ENCODE measurements around the gene BTBD7. TPM values are rescaled to one million over a fixed set of nuclear protein-coding genes. Genes with fewer than 3 reads are reported as not detected.

BTBD7 gene
- total RNA-seq, 3 donors from 2014 or later: 39.9 to 59.2 (median 45.6) TPM

- no peak for ATAC-seq
- Histone ChIP-seq H3K9me3 (no peaks in the 10 kb centered on the region), H3K36me3 (ENCODE audit: low read depth) (no peaks in the 10 kb centered on the region), H3K4me1 (ENCODE audit: low read depth) (no peaks in the 10 kb centered on the region), H3K4me3 (no peak overlapping the region)
- TF ChIP-seq CTCF (IDR thresholded peaks at IDR 0.05): no peak
- intact Hi-C loops (cut with DNase I, micrococcal nuclease): no loop called here
- no peak for DNase-seq
Measured at GRCh38 chr14:93281937-93282336, 50.9 kb downstream of the BTBD7 start.

DNA sequence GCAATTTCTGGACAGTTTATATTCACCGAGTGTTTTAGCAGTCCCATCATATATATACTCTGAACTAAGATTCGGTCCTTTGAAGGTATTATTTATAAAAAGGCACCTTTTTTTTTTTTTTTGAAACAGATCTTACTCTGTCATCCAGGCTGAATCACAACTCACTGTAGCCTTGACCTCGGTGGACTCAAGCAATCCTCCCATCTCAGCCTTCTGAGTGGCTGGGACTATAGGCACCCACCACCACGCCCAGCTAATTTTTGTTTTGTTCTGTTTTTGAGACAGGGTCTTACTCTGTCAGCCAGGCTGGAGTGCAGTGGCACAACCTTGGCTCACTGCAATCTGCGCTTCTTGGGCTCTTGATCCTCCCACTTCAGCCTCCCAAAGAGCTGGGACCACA lies 52.1 kb downstream of the BTBD7 start:
- Histone ChIP-seq H3K4me1 (ENCODE audit: low read depth) (no peaks in the 10 kb centered on the region), H3K4me3 (no peak overlapping the region), H3K9me3 (no peaks in the 10 kb centered on the region), H3K36me3 (ENCODE audit: low read depth) (no peaks in the 10 kb centered on the region)
- no peak for TF ChIP-seq CTCF (IDR thresholded peaks at IDR 0.05)
- intact Hi-C loops (cut with DNase I, micrococcal nuclease): no loop called here
- DNase-seq (no peak), ATAC-seq (no peak)

- no peaks in the 10 kb centered on the region for H3K4me1 ChIP-seq (ENCODE audit: low read depth)
- intact Hi-C loops (cut with DNase I, micrococcal nuclease): no loop called here
- no peaks in the 10 kb centered on the region for H3K36me3 ChIP-seq (ENCODE audit: low read depth)
- no peaks in the 10 kb centered on the region for H3K9me3 ChIP-seq
- TF ChIP-seq CTCF (IDR thresholded peaks at IDR 0.05): no peak
- no peak for ATAC-seq
- DNase-seq: no peak
- no peak overlapping the region for H3K4me3 ChIP-seq
Measured at GRCh38 chr14:93276031-93276716, 56.7 kb downstream of the BTBD7 start.

GRCh38 chr14:93274055-93274806 lies 58.6 kb downstream of the BTBD7 start:
- Histone ChIP-seq H3K36me3 (ENCODE audit: low read depth) (no peaks in the 10 kb centered on the region), H3K4me1 (ENCODE audit: low read depth) (no peaks in the 10 kb centered on the region), H3K4me3 (no peak overlapping the region), H3K9me3 (no peaks in the 10 kb centered on the region)
- no peak for ATAC-seq
- DNase-seq: no peak
- intact Hi-C loops (cut with DNase I, micrococcal nuclease): no loop called here
- TF ChIP-seq CTCF (IDR thresholded peaks at IDR 0.05): no peak

DNA sequence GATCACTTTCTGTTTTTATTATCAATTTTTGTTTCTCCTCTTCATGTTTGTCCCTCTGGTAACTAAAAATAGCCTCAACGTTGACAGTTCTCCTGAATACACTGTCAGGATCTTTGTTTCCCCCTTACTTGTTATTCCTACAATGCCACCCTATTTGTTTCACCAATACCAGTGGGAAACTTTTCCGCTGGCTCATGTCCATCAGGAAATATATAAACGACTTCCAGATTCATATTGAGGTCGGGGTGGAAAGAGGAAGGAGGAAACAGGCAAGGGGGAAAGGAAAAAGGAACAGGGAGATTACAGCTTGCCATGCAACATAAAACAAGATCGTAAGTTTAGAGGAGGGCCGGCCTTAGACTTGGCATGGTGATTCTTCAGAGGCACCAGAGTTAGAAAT lies 61.7 kb downstream of the BTBD7 start:
- intact Hi-C loops (cut with DNase I, micrococcal nuclease): no loop called here

More for the DNA sequence above, 61.7 kb downstream of the BTBD7 start:
- Histone ChIP-seq H3K36me3 (ENCODE audit: low read depth) (no peaks in the 10 kb centered on the region), H3K4me1 (ENCODE audit: low read depth) (no peaks in the 10 kb centered on the region), H3K4me3 (no peak overlapping the region), H3K9me3 (no peaks in the 10 kb centered on the region)
- DNase-seq (no peak), ATAC-seq (no peak)
- TF ChIP-seq CTCF (IDR thresholded peaks at IDR 0.05): no peak
